ENCODE measurements around the gene SERGEF. TPM values are rescaled to one million over a fixed set of nuclear protein-coding genes. Genes with fewer than 3 reads are reported as not detected.
A peak's percentile ranks its signal among the peaks of the same experiment; 100 is the strongest.

Gene SERGEF
- total and polyA plus RNA-seq, 10 of the 15 experiments (the other 5 are each of a cell fraction or from before 2014, with no cell fraction given), result 14.6 to 27.8 (median 22.4) TPM

- H3K4me2 ChIP-seq (ENCODE audit: control insufficient read depth, insufficient read depth), result no peak overlapping the region
- no TSS peak for BruUV-seq (replicated peaks)
- H3K9ac ChIP-seq (ENCODE audit: control insufficient read depth, insufficient read depth, low read length), result no peak overlapping the region
- WGBS (ENCODE audit: insufficient coverage, insufficient replicate concordance, low lambda C conversion rate, missing lambda C conversion rate), result 69% methylated on average over 9 of the region's 9 CpGs
- ChIA-PET RAD21 (ENCODE audit: unreplicated experiment) (no interaction called here), POLR2A (no interaction called here), CTCF (interaction anchor here (2.8 kb wide), 1 partner anchor 39 kb away, joined by 10 read pairs; no protein-coding TSS in a partner anchor), SMC1A (ENCODE audit: uncharacterized antibody, unreplicated experiment) (interaction anchor here (1.7 kb wide), 1 partner anchor 12 kb away, joined by 4 read pairs; no protein-coding TSS in a partner anchor)
- peak; percentile 33; the same call in 2 of the 3 replicates for ATAC-seq
- H4K20me1 ChIP-seq (ENCODE audit: control insufficient read depth, insufficient read depth), result no peaks in the 10 kb centered on the region
- TF ChIP-seq GATAD2B (conservative IDR thresholded peaks at IDR 0.05; ENCODE audit: low read depth) (no peak), CBX5 (IDR thresholded peaks at IDR 0.05; ENCODE audit: low read depth) (no peak), TCF3 (IDR thresholded peaks at IDR 0.05; ENCODE audit: borderline replicate concordance, insufficient read depth, low read depth, low read length) (no peak), EED (IDR thresholded peaks at IDR 0.05; ENCODE audit: low read depth) (no peak), MEF2A (IDR thresholded peaks at IDR 0.05; ENCODE audit: insufficient read depth, low read depth, low read length) (no peak), PKNOX1 (IDR thresholded peaks at IDR 0.05) (no peak), NR2C2 (IDR thresholded peaks at IDR 0.05; ENCODE audit: borderline replicate concordance, control insufficient read depth, insufficient read length, low read depth) (no peak), CHD2 (IDR thresholded peaks at IDR 0.05; ENCODE audit: borderline replicate concordance, low read depth, low read length) (no peak), HCFC1 (IDR thresholded peaks at IDR 0.05; ENCODE audit: low read length) (no peak), MLLT1 (IDR thresholded peaks at IDR 0.05) (no peak), GABPA (IDR thresholded peaks at IDR 0.05; ENCODE audit: low read depth) (no peak), MTA3 (IDR thresholded peaks at IDR 0.05; ENCODE audit: borderline replicate concordance, low read length) (no peak), CTCF (IDR thresholded peaks at IDR 0.05 in 2 of 3, conservative IDR thresholded peaks at IDR 0.05 in 1 of 3; ENCODE audit: control insufficient read depth in 2 of 3, extremely low read depth in 1 of 3, insufficient read depth in 1 of 3, low read depth in 3 of 3, low read length in 3 of 3) (peak in 2 of 3 experiments; percentile 12 to 20; a peak in 1 of 6 replicates), BMI1 (IDR thresholded peaks at IDR 0.05; ENCODE audit: borderline replicate concordance) (no peak), ZNF24 (IDR thresholded peaks at IDR 0.05) (no peak), POU2F2 (IDR thresholded peaks at IDR 0.05; ENCODE audit: borderline replicate concordance, low read depth, low read length) (no peak), NR2F1 (conservative IDR thresholded peaks at IDR 0.05) (0 out of 2 replicates have a peak, but pooled peaks have one; percentile 32)
- H3K9me3 ChIP-seq (replicated peaks; ENCODE audit: control insufficient read depth, insufficient read depth, low read length), result no peaks in the 10 kb centered on the region
- no peak overlapping the region for H2AFZ ChIP-seq (ENCODE audit: control insufficient read depth, low read depth, low read length)
- no peak overlapping the region for H3K4me3 ChIP-seq
- no peaks in the 10 kb centered on the region for H3K36me3 ChIP-seq (ENCODE audit: control insufficient read depth in 2 of 2, insufficient read depth in 2 of 2, low read length in 1 of 2)
- no peak for DNase-seq (ENCODE audit: low read depth, low spot score)
- no peaks in the 10 kb centered on the region for H3K4me1 ChIP-seq (ENCODE audit: control insufficient read depth, insufficient read depth, low read length)
- no peaks in the 10 kb centered on the region for H3K79me2 ChIP-seq (ENCODE audit: control insufficient read depth, insufficient read depth, low read length)
- H3K27me3 ChIP-seq (replicated peaks in 1 of 2; ENCODE audit: control insufficient read depth in 2 of 2, insufficient read depth in 2 of 2, low read length in 1 of 2), result no peaks in the 10 kb centered on the region
- H3K27ac ChIP-seq (ENCODE audit: control insufficient read depth, insufficient read depth), result no peak overlapping the region
- in situ Hi-C loops (cut with MboI) (no loop called here), intact Hi-C loops (cut with micrococcal nuclease; ENCODE audit: unreplicated experiment) (no loop called here)
- FAIRE-seq, result no peak
Observed at GRCh38 chr11:17770048-17770652, 242.7 kb downstream of the SERGEF start.
